ENCODE results near the gene DIP2B. TPM values are rescaled to one million over a fixed set of nuclear protein-coding genes. Genes with fewer than 3 reads are reported as not detected.

Gene DIP2B
- total RNA-seq, 1 experiment from 2014 or later: 26.1 TPM

DNA sequence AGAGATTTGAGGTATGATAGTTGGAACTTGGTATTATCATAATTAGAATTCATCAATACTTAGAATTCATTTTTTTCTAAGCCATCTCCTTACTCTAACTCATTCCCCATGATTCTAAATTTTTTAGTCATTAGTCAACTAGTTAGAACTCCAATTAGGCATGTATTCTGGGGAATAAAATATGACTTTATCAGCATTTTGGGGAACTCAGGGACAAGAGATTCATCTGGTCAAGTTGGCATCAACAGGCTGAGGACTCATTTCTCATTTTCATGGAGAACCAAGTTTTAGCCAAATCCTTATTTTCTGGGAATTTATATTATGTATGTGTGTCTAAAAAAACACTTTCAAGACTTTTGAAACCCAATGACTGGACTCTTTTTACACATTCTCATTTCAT, 29.2 kb downstream of the DIP2B start:
- no peaks in the 10 kb centered on the region for H3K36me3 Mint-ChIP-seq
- DNase-seq (ENCODE audit: low spot score): no peak
- ChIA-PET CTCF (interaction anchor here (0.6 kb wide), 1 partner anchor 230 kb away, joined by 4 read pairs; the partner anchor contains the start of gene ATF1), POLR2A (no interaction called here)
- ATAC-seq: no peak
- H3K27ac Mint-ChIP-seq: no peak overlapping the region
- peaks cover 25% of the 10 kb centered on the region for H3K4me1 Mint-ChIP-seq
- no peak overlapping the region for H3K4me3 Mint-ChIP-seq
- TF ChIP-seq EMX1 (CRISPR knock-in tag; IDR thresholded peaks at IDR 0.05) (no peak), KAT7 (CRISPR knock-in tag; IDR thresholded peaks at IDR 0.05; ENCODE audit: borderline replicate concordance) (no peak), ZNF425 (CRISPR knock-in tag; conservative IDR thresholded peaks at IDR 0.05) (no peak), TEAD4 (CRISPR knock-in tag; IDR thresholded peaks at IDR 0.05) (no peak), ZNF317 (CRISPR knock-in tag; IDR thresholded peaks at IDR 0.05; ENCODE audit: borderline replicate concordance, low read depth) (no peak), CREM (CRISPR knock-in tag; IDR thresholded peaks at IDR 0.05) (no peak), USF2 (CRISPR knock-in tag; IDR thresholded peaks at IDR 0.05) (no peak), ZBTB21 (CRISPR knock-in tag; IDR thresholded peaks at IDR 0.05; ENCODE audit: borderline replicate concordance) (no peak), TCF7 (CRISPR knock-in tag; IDR thresholded peaks at IDR 0.05; ENCODE audit: low read depth) (no peak)
- TF ChIP-seq, protein P1, sequence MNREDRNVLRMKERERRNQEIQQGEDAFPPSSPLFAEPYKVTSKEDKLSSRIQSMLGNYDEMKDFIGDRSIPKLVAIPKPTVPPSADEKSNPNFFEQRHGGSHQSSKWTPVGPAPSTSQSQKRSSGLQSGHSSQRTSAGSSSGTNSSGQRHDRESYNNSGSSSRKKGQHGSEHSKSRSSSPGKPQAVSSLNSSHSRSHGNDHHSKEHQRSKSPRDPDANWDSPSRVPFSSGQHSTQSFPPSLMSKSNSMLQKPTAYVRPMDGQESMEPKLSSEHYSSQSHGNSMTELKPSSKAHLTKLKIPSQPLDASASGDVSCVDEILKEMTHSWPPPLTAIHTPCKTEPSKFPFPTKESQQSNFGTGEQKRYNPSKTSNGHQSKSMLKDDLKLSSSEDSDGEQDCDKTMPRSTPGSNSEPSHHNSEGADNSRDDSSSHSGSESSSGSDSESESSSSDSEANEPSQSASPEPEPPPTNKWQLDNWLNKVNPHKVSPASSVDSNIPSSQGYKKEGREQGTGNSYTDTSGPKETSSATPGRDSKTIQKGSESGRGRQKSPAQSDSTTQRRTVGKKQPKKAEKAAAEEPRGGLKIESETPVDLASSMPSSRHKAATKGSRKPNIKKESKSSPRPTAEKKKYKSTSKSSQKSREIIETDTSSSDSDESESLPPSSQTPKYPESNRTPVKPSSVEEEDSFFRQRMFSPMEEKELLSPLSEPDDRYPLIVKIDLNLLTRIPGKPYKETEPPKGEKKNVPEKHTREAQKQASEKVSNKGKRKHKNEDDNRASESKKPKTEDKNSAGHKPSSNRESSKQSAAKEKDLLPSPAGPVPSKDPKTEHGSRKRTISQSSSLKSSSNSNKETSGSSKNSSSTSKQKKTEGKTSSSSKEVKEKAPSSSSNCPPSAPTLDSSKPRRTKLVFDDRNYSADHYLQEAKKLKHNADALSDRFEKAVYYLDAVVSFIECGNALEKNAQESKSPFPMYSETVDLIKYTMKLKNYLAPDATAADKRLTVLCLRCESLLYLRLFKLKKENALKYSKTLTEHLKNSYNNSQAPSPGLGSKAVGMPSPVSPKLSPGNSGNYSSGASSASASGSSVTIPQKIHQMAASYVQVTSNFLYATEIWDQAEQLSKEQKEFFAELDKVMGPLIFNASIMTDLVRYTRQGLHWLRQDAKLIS (CRISPR knock-in tag; IDR thresholded peaks at IDR 0.05; ENCODE audit: borderline replicate concordance): no peak
- H3K9me3 Mint-ChIP-seq: no peaks in the 10 kb centered on the region
- no peaks in the 10 kb centered on the region for H3K27me3 Mint-ChIP-seq (ENCODE audit: low read depth)

DNA sequence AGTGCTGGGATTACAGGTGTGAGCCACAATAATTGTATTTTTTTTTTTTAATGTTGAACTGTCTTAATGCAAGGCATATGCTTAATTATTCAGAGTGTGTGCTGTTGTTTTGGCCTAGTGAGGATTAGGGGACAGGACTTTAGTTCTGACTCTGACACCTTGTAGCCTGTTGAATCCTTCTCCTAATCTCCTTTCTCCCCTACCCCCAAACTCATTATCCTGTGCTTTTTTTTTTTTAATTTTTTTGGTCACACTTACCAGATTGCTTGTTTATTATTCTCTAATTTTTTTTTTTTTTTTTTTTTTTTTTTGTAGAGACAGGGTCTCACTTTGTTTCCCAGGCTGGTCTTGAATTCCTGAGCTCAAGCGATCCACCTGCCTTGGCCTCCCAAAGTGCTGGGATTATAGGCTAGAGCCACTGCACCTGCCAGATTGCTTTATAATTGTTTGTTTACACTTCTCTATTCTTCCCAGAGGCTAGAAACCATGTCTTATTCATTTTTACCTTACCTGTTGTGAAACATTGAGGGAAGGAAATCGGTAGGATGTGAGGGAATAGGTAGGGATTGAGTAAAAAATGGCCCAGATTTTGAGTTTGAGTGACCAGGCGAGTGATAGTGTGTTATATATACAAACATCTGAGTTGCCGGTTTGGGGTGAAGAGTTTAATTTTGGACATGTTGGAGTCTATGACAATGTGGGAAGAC, 32.2 kb downstream of the DIP2B start:
- H3K9me3 Mint-ChIP-seq: no peaks in the 10 kb centered on the region
- DNase-seq (ENCODE audit: low spot score): no peak
- H3K36me3 Mint-ChIP-seq: no peaks in the 10 kb centered on the region
- ATAC-seq: no peak
- ChIA-PET POLR2A (no interaction called here), CTCF (interaction anchor here (0.7 to 4.7 kb wide), 4 partner anchors 12 to 32 kb away, joined by 3 to 20 read pairs (median 4); partner anchors contain the start of gene DIP2B)
- H3K4me3 Mint-ChIP-seq: no peak overlapping the region
- no peaks in the 10 kb centered on the region for H3K27me3 Mint-ChIP-seq (ENCODE audit: low read depth)
- TF ChIP-seq, protein P2, sequence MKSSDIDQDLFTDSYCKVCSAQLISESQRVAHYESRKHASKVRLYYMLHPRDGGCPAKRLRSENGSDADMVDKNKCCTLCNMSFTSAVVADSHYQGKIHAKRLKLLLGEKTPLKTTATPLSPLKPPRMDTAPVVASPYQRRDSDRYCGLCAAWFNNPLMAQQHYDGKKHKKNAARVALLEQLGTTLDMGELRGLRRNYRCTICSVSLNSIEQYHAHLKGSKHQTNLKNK (CRISPR knock-in tag; IDR thresholded peaks at IDR 0.05): no peak
- no peak for TF ChIP-seq ZNF416 (CRISPR knock-in tag; IDR thresholded peaks at IDR 0.05)
- no peak for TF ChIP-seq ATF1 (CRISPR knock-in tag; IDR thresholded peaks at IDR 0.05)
- TF ChIP-seq JUN (CRISPR knock-in tag; IDR thresholded peaks at IDR 0.05): no peak
- TF ChIP-seq MLX (CRISPR knock-in tag; IDR thresholded peaks at IDR 0.05): no peak
- TF ChIP-seq JAZF1 (CRISPR knock-in tag; IDR thresholded peaks at IDR 0.05): no peak
- H3K27ac Mint-ChIP-seq: peak overlapping the region; percentile 95
- peaks cover 30% of the 10 kb centered on the region for H3K4me1 Mint-ChIP-seq
